ENCODE measurements around the gene TMEM259.

Gene TMEM259

DNA sequence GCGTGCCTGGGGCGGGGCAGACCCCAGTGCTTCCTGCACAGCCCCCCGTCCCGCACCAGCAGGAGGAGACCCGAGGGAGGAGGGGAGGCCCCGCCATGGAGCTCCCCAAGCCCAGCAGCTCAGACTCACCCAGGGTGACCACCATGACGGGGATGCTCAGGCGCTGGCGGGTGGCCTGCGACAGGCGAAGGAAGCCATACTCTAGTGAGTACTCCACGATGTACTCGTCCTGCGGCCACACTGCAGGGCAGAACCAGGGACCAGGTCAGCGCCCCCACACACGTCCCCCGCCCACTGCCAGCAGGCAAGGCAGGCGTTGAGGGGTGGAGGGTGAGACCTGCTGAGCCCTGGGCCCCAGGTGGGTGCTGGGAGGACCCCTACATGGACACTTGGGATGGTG lies 8.6 kb downstream of the TMEM259 start:
- Histone ChIP-seq H3K4me3 (replicated peaks; ENCODE audit: insufficient read depth, low read length) (no peak overlapping the region), H3K27me3 (ENCODE audit: insufficient read depth, poor library complexity, severe bottlenecking) (no peaks in the 10 kb centered on the region), H3K27ac (replicated peaks) (no peak overlapping the region)
- TF ChIP-seq POLR2AphosphoS5 (IDR thresholded peaks at IDR 0.05; ENCODE audit: low read depth) (no peak), GABPA (IDR thresholded peaks at IDR 0.05; ENCODE audit: low read depth) (no peak), SPI1 (IDR thresholded peaks at IDR 0.05; ENCODE audit: borderline replicate concordance, low read depth) (no peak)
- TF ChIP-seq, protein P1, sequence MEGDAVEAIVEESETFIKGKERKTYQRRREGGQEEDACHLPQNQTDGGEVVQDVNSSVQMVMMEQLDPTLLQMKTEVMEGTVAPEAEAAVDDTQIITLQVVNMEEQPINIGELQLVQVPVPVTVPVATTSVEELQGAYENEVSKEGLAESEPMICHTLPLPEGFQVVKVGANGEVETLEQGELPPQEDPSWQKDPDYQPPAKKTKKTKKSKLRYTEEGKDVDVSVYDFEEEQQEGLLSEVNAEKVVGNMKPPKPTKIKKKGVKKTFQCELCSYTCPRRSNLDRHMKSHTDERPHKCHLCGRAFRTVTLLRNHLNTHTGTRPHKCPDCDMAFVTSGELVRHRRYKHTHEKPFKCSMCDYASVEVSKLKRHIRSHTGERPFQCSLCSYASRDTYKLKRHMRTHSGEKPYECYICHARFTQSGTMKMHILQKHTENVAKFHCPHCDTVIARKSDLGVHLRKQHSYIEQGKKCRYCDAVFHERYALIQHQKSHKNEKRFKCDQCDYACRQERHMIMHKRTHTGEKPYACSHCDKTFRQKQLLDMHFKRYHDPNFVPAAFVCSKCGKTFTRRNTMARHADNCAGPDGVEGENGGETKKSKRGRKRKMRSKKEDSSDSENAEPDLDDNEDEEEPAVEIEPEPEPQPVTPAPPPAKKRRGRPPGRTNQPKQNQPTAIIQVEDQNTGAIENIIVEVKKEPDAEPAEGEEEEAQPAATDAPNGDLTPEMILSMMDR (IDR thresholded peaks at IDR 0.05; ENCODE audit: insufficient read depth, low read length) = no peak
- TF ChIP-seq, protein P2, sequence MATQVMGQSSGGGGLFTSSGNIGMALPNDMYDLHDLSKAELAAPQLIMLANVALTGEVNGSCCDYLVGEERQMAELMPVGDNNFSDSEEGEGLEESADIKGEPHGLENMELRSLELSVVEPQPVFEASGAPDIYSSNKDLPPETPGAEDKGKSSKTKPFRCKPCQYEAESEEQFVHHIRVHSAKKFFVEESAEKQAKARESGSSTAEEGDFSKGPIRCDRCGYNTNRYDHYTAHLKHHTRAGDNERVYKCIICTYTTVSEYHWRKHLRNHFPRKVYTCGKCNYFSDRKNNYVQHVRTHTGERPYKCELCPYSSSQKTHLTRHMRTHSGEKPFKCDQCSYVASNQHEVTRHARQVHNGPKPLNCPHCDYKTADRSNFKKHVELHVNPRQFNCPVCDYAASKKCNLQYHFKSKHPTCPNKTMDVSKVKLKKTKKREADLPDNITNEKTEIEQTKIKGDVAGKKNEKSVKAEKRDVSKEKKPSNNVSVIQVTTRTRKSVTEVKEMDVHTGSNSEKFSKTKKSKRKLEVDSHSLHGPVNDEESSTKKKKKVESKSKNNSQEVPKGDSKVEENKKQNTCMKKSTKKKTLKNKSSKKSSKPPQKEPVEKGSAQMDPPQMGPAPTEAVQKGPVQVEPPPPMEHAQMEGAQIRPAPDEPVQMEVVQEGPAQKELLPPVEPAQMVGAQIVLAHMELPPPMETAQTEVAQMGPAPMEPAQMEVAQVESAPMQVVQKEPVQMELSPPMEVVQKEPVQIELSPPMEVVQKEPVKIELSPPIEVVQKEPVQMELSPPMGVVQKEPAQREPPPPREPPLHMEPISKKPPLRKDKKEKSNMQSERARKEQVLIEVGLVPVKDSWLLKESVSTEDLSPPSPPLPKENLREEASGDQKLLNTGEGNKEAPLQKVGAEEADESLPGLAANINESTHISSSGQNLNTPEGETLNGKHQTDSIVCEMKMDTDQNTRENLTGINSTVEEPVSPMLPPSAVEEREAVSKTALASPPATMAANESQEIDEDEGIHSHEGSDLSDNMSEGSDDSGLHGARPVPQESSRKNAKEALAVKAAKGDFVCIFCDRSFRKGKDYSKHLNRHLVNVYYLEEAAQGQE (IDR thresholded peaks at IDR 0.05; ENCODE audit: insufficient replicate concordance, low read depth) = no peak
- no peak for DNase-seq (ENCODE audit: low read depth in 1 of 2, low spot score in 1 of 2)

DNA sequence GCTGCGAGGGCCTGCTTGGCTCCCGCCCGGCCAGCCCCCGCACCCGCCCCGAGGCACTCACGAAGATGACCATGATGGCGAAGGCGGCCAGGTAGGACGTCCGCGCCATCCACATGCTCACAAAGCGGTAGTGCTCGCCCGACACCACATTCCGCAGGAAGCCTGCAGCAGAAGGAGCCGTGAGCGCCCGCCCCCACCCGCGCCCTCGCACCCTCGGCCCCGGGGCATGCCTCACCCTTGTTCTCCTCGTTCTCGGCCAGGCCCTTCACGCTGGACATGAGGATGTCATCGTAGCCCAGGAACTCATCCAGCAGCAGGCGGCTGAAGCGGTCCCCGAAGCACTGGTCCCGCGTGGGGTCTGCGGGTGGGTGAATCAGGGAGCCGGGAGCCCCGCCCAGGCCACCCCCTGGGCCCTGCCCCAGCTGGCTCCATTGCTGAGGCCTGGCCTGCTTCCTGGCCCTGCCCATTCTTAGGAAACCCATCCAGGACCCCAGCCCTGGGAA lies 9.0 kb downstream of the TMEM259 start:
- no peak overlapping the region for H3K4me3 ChIP-seq (replicated peaks; ENCODE audit: insufficient read depth, low read length)
- DNase-seq (ENCODE audit: low read depth in 1 of 2, low spot score in 1 of 2) = no peak
- H3K27ac ChIP-seq (replicated peaks) = no peak overlapping the region
- TF ChIP-seq SPI1 (IDR thresholded peaks at IDR 0.05; ENCODE audit: borderline replicate concordance, low read depth) = no peak
- TF ChIP-seq GABPA (IDR thresholded peaks at IDR 0.05; ENCODE audit: low read depth) = no peak
- TF ChIP-seq, protein P1 (IDR thresholded peaks at IDR 0.05; ENCODE audit: insufficient read depth, low read length) = no peak
- TF ChIP-seq POLR2AphosphoS5 (IDR thresholded peaks at IDR 0.05; ENCODE audit: low read depth) = no peak
- TF ChIP-seq, protein P2 (IDR thresholded peaks at IDR 0.05; ENCODE audit: insufficient replicate concordance, low read depth) = no peak
- no peaks in the 10 kb centered on the region for H3K27me3 ChIP-seq (ENCODE audit: insufficient read depth, poor library complexity, severe bottlenecking)

DNA sequence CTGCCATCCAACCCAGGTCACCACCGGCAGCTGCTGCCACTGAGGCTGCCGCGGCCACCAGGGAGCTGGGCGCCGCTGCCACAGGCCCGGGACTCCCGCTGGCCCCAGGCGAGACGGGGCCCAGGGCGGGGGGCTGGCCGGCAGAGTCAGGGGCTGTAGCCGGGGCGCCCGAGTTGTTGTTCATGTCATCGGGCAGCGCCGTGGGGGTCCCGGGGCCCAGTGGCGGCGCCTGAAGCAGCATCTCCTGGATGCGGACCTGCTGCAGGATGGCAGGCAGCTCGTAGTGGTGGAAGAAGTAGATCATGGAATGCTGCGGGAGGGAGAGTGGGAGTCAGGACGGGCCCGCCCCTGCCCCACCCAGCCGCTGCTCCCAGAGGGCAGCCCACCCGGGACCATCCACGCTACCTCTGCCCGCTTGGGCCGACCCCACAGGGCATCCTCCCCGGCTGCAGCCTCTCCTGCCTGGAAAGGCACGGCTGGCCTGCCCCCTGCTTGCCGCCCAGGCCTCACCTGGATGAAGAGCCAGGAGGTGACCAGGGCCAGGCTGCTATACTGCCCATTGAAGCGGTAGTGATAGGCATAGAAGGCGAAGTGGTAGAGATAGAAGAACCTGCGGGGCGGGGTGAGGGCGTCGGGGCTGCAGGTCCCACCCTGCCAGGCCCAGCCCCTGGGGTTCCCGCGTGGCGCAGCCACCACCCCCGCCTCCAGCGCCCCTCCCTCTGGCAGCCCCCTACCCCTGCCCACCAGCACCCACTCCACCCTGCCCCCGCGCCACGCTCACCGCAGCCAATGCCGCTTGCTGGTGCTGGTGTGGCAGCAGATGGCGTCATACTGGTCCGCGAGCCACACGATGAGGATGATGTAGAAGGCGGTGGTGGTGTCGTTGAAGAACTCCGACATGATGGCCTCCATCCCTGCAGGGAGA lies 10.1 kb downstream of the TMEM259 start:
- no peak overlapping the region for H3K4me3 ChIP-seq (replicated peaks; ENCODE audit: insufficient read depth, low read length)
- TF ChIP-seq GABPA (IDR thresholded peaks at IDR 0.05; ENCODE audit: low read depth) (no peak), POLR2AphosphoS5 (IDR thresholded peaks at IDR 0.05; ENCODE audit: low read depth) (no peak), SPI1 (IDR thresholded peaks at IDR 0.05; ENCODE audit: borderline replicate concordance, low read depth) (no peak)
- TF ChIP-seq, protein P2 (IDR thresholded peaks at IDR 0.05; ENCODE audit: insufficient replicate concordance, low read depth) = no peak
- TF ChIP-seq, protein P1 (IDR thresholded peaks at IDR 0.05; ENCODE audit: insufficient read depth, low read length) = no peak
- H3K27ac ChIP-seq (replicated peaks) = no peak overlapping the region
- no peaks in the 10 kb centered on the region for H3K27me3 ChIP-seq (ENCODE audit: insufficient read depth, poor library complexity, severe bottlenecking)
- DNase-seq (ENCODE audit: low read depth in 1 of 2, low spot score in 1 of 2) = no peak
